ENCODE results near the gene MGMT. TPM values are rescaled to one million over a fixed set of nuclear protein-coding genes. Genes with fewer than 3 reads are reported as not detected.

MGMT gene
- total and polyA plus RNA-seq, 2 donors (not counting 3 experiments of a cell fraction or from before 2014, with no cell fraction given), result 15.0 to 15.2 TPM

DNA sequence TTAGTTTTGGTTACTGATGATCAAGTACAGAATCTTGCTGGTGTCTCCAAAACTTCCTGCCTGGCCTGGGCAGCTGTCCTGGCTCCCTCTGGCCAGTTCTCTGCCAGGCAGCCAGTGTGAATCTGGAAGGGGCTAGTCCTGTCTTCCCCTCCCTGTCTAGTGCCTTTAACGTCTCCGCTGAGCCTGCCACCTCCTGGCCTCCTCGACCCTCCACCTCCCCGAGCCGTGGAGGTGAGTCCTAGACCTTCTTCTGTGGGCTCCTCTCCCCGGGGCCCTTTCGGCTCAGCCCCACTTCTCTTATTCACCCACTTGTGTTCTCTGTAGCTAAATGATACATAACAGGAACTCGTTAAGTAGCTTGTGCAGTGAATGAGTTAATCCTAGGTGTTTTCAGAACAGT is 218.2 kb downstream of the MGMT start:
- DNase-seq (ENCODE audit: low read depth, low spot score), result no peak
- Histone ChIP-seq H3K4me2 (ENCODE audit: insufficient read depth, low read length) (no peak overlapping the region), H3K9me1 (replicated peaks; ENCODE audit: control insufficient read depth, extremely low read depth, insufficient read depth, low read length) (no peaks in the 10 kb centered on the region), H3K4me3 (replicated peaks in 1 of 3; ENCODE audit: insufficient read depth in 1 of 3, low read depth in 1 of 3, low read length in 3 of 3) (no peak overlapping the region), H3K36me3 (ENCODE audit: control insufficient read depth in 2 of 2, extremely low read depth in 1 of 2, insufficient read depth in 2 of 2, low read length in 2 of 2) (no peaks in the 10 kb centered on the region), H3K9ac (replicated peaks; ENCODE audit: extremely low read depth, insufficient read depth, low read length) (no peak overlapping the region), H4K20me1 (replicated peaks; ENCODE audit: control insufficient read depth, extremely low read depth, insufficient read depth, low read length) (no peaks in the 10 kb centered on the region), H3K9me3 (replicated peaks; ENCODE audit: control insufficient read depth, insufficient read depth, low read length) (no peaks in the 10 kb centered on the region), H3K27me3 (ENCODE audit: control insufficient read depth in 2 of 2, insufficient read depth in 2 of 2, low read length in 2 of 2) (no peaks in the 10 kb centered on the region), H3K79me2 (ENCODE audit: control insufficient read depth, insufficient read depth, low read length) (no peaks in the 10 kb centered on the region), H3K4me1 (ENCODE audit: control insufficient read depth, extremely low read depth, insufficient read depth, low read length) (no peaks in the 10 kb centered on the region), H2AFZ (ENCODE audit: low read depth, low read length) (no peak overlapping the region), H3K27ac (ENCODE audit: insufficient read depth, low read depth, low read length) (no peak overlapping the region)
- dilution Hi-C loops (cut with MboI; ENCODE audit: extremely low pct_ligation_motif_present, low sequenced_read_pairs) (no loop called here), intact Hi-C loops (cut with micrococcal nuclease) (no loop called here)
- ChIA-PET CTCF (no interaction called here), POLR2A (no interaction called here)
- FAIRE-seq, result no peak
- TF ChIP-seq POLR2A (IDR thresholded peaks at IDR 0.05; ENCODE audit: low read depth, low read length), result no peak
- no peak for TF ChIP-seq MYC (IDR thresholded peaks at IDR 0.05; ENCODE audit: low read depth, low read length)
- TF ChIP-seq, protein P1, sequence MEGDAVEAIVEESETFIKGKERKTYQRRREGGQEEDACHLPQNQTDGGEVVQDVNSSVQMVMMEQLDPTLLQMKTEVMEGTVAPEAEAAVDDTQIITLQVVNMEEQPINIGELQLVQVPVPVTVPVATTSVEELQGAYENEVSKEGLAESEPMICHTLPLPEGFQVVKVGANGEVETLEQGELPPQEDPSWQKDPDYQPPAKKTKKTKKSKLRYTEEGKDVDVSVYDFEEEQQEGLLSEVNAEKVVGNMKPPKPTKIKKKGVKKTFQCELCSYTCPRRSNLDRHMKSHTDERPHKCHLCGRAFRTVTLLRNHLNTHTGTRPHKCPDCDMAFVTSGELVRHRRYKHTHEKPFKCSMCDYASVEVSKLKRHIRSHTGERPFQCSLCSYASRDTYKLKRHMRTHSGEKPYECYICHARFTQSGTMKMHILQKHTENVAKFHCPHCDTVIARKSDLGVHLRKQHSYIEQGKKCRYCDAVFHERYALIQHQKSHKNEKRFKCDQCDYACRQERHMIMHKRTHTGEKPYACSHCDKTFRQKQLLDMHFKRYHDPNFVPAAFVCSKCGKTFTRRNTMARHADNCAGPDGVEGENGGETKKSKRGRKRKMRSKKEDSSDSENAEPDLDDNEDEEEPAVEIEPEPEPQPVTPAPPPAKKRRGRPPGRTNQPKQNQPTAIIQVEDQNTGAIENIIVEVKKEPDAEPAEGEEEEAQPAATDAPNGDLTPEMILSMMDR (IDR thresholded peaks at IDR 0.05; ENCODE audit: extremely low read depth in 1 of 2, insufficient read depth in 1 of 2, low read depth in 1 of 2, low read length in 2 of 2), result no peak
- TF ChIP-seq, protein P2, sequence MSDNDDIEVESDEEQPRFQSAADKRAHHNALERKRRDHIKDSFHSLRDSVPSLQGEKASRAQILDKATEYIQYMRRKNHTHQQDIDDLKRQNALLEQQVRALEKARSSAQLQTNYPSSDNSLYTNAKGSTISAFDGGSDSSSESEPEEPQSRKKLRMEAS (IDR thresholded peaks at IDR 0.05; ENCODE audit: insufficient read depth, insufficient read length), result no peak
- TF ChIP-seq FOS (IDR thresholded peaks at IDR 0.05; ENCODE audit: borderline replicate concordance, insufficient read depth, low read length), result no peak
- no peak for TF ChIP-seq POLR2AphosphoS5 (IDR thresholded peaks at IDR 0.05; ENCODE audit: insufficient read depth, low read depth, low read length)
- no peak for TF ChIP-seq GATA2 (IDR thresholded peaks at IDR 0.05; ENCODE audit: insufficient read depth, insufficient read length, low read depth, low read length)
- no peak for TF ChIP-seq JUN (IDR thresholded peaks at IDR 0.05; ENCODE audit: borderline replicate concordance, insufficient read depth, insufficient read length, low read depth)
- no peak for TF ChIP-seq EZH2 (IDR thresholded peaks at IDR 0.05; ENCODE audit: borderline replicate concordance, low read depth, low read length, severe bottlenecking)
- no TSS peak for BruUV-seq (replicated peaks)
